ENCODE results near the gene PDZD7. TPM values are rescaled to one million over a fixed set of nuclear protein-coding genes. Genes with fewer than 3 reads are reported as not detected.

Gene PDZD7
- total RNA-seq, 1 donor from 2014 or later = 1.6 TPM

GRCh38 chr10:100988166-100988565 is 42.8 kb downstream of the PDZD7 start:
- no peak overlapping the region for H3K27ac ChIP-seq
- no peak for TF ChIP-seq CTCF (IDR thresholded peaks at IDR 0.05)
- no peaks in the 10 kb centered on the region for H3K9me3 ChIP-seq
- ATAC-seq (no peak), DNase-seq (no peak)
- peak overlapping the region; percentile 76 for H3K4me3 ChIP-seq
- no peaks in the 10 kb centered on the region for H3K27me3 ChIP-seq
- intact Hi-C loops (cut with DNase I) = no loop called here
- H3K4me1 ChIP-seq = peaks cover 21% of the 10 kb centered on the region
- H3K36me3 ChIP-seq = peaks cover 40% of the 10 kb centered on the region

- TF ChIP-seq CTCF (IDR thresholded peaks at IDR 0.05) = no peak
- H3K4me3 ChIP-seq = peak overlapping the region; percentile 76
- peak overlapping the region; percentile 71 for H3K27ac ChIP-seq
- ATAC-seq (no peak), DNase-seq (no peak)
- intact Hi-C loops (cut with DNase I) = no loop called here
- H3K4me1 ChIP-seq = peaks cover 21% of the 10 kb centered on the region
- no peaks in the 10 kb centered on the region for H3K9me3 ChIP-seq
- peaks cover 40% of the 10 kb centered on the region for H3K36me3 ChIP-seq
- no peaks in the 10 kb centered on the region for H3K27me3 ChIP-seq
Observed at GRCh38 chr10:100987685-100988049, 43.3 kb downstream of the PDZD7 start.

- ATAC-seq (peak; percentile 94), DNase-seq (peak; percentile 92)
- Histone ChIP-seq H3K36me3 (peaks cover 40% of the 10 kb centered on the region), H3K27me3 (no peaks in the 10 kb centered on the region), H3K4me1 (peaks cover 21% of the 10 kb centered on the region), H3K4me3 (peak within 1 kb of the TSS; percentile 76), H3K9me3 (no peaks in the 10 kb centered on the region), H3K27ac (peak within 1 kb of the TSS; percentile 71)
- no peak for TF ChIP-seq CTCF (IDR thresholded peaks at IDR 0.05)
- intact Hi-C loops (cut with DNase I) = no loop called here
Observed at GRCh38 chr10:100986952-100987684, 43.8 kb downstream of the PDZD7 start, which contains the start of the genes MRPL43 and TWNK. TSS of gene MRPL43 (minus strand) at chr10:100987497. CDS start at chr10:100987443, 54 bp downstream. TSS of gene TWNK (plus strand) at chr10:100987543. CDS start at chr10:100988211, 668 bp downstream.

GRCh38 chr10:100986623-100986951 is 44.3 kb downstream of the PDZD7 start:
- no peak for TF ChIP-seq CTCF (IDR thresholded peaks at IDR 0.05)
- no peaks in the 10 kb centered on the region for H3K27me3 ChIP-seq
- no peak for ATAC-seq
- H3K4me3 ChIP-seq = peak overlapping the region; percentile 76
- H3K4me1 ChIP-seq = peaks cover 21% of the 10 kb centered on the region
- DNase-seq = no peak
- intact Hi-C loops (cut with DNase I) = no loop called here
- H3K36me3 ChIP-seq = peaks cover 40% of the 10 kb centered on the region
- no peaks in the 10 kb centered on the region for H3K9me3 ChIP-seq
- peak overlapping the region; percentile 71 for H3K27ac ChIP-seq

GRCh38 chr10:100985336-100985735 is 45.6 kb downstream of the PDZD7 start:
- Histone ChIP-seq H3K9me3 (no peaks in the 10 kb centered on the region), H3K27me3 (no peaks in the 10 kb centered on the region), H3K4me3 (no peak overlapping the region), H3K27ac (no peak overlapping the region), H3K36me3 (peaks cover 39% of the 10 kb centered on the region), H3K4me1 (peaks cover 21% of the 10 kb centered on the region)
- no peak for TF ChIP-seq CTCF (IDR thresholded peaks at IDR 0.05)
- intact Hi-C loops (cut with DNase I) = no loop called here
- ATAC-seq = no peak
- DNase-seq = no peak
